Neuron (in vitro differentiated cells): ENCODE data around the gene ASB16.
"Not testable (repeated sequence)": the region's sequence is repeated elsewhere in the genome, so short reads cannot be mapped to it uniquely, and the experiment has no call there.

Experiments
- H2AFZ ChIP-seq: one replicate; pipeline ENCODE4 v1.6.1; 2013; ENCODE audit warnings: low read depth, mild to moderate bottlenecking, inconsistent platforms, low read length, moderate library complexity
- H3K27me3 ChIP-seq: one replicate; pipeline ENCODE4 v1.6.1; 2013; ENCODE audit warnings: low read length; ENCODE audit not compliant: insufficient read depth
- H3K36me3 ChIP-seq: one replicate; pipeline ENCODE4 v1.6.1; 2013; ENCODE audit warnings: low read length; ENCODE audit not compliant: insufficient read depth
- H3K4me1 ChIP-seq: one replicate; pipeline ENCODE4 v1.6.1; 2013; ENCODE audit warnings: low read length; ENCODE audit not compliant: insufficient read depth
- H3K4me3 ChIP-seq: 2 replicates; pipeline ENCODE4 v1.5.1; 2013; ENCODE audit warnings: mild to moderate bottlenecking, low read length, moderate library complexity
- H3K9me3 ChIP-seq: one replicate; pipeline ENCODE4 v1.6.1; 2013; ENCODE audit warnings: low read length

The ASB16 gene, protein sequence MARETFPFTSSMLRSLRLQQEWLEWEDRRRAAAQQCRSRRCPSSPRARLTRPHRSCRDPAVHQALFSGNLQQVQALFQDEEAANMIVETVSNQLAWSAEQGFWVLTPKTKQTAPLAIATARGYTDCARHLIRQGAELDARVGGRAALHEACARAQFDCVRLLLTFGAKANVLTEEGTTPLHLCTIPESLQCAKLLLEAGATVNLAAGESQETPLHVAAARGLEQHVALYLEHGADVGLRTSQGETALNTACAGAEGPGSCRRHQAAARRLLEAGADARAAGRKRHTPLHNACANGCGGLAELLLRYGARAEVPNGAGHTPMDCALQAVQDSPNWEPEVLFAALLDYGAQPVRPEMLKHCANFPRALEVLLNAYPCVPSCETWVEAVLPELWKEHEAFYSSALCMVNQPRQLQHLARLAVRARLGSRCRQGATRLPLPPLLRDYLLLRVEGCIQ

GRCh38 chr17:44170499-44171201 lies at the start of gene ASB16:
Gene ASB16 (plus strand): TSS chr17:44170704. CDS start chr17:44170790, 86 bp downstream.
- peaks cover 4% of the 10 kb centered on the region for H3K4me1 ChIP-seq
- no peaks in the 10 kb centered on the region for H3K27me3 ChIP-seq
- peaks cover 2% of the 10 kb centered on the region for H3K36me3 ChIP-seq
- no peak within 1 kb of the TSS for H3K4me3 ChIP-seq
- H2AFZ ChIP-seq = no peak within 1 kb of the TSS
- H3K9me3 ChIP-seq = no peaks in the 10 kb centered on the region

DNA sequence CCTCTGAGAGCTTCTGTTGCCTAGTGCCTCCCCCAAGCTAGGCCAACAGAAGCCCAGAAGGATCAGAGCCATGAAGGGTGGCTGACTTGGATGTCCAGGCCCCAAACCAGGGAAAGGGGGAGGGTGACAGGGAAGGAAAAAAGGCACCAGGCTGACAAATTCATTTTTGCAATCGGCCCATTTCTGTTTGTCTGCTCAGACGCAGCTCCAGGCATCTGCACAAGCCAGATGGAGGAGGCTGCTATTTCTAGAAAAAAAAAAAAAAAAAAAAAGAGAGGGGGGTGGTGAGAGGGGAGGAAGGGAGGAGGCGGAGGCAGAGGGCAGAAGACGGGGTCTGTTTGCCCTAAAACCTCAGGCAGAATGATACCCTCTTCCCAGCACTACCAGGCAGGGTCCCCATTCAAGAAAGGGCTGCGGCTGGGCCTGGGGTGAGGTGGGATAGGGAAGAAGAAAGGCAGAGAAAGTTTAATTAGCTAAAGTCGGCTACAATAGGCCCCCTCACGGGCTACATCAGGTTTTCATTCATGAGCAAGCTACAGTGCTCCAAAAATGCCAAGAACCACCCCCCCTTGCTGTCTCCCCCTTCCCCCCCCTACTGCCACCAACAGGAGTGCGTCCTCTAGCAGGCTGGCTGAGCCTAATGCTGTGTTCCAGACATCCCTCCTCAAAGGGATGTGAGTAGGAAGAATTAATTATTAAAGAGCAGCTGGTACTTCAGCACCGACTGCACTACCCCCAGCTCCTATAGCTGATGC lies 49.5 kb upstream of the ASB16 start:
- H3K36me3 ChIP-seq = peaks cover 12% of the 10 kb centered on the region
- no peak overlapping the region for H3K4me3 ChIP-seq
- peaks cover 28% of the 10 kb centered on the region for H3K4me1 ChIP-seq
- no peaks in the 10 kb centered on the region for H3K9me3 ChIP-seq
- H2AFZ ChIP-seq = no peak overlapping the region
- H3K27me3 ChIP-seq = no peaks in the 10 kb centered on the region

GRCh38 chr17:44121997-44122815 lies 48.3 kb upstream of the ASB16 start:
- Histone ChIP-seq H3K4me3 (peak overlapping the region; percentile 83), H2AFZ (no peak overlapping the region), H3K36me3 (peaks cover 2% of the 10 kb centered on the region), H3K27me3 (no peaks in the 10 kb centered on the region), H3K9me3 (no peaks in the 10 kb centered on the region), H3K4me1 (peaks cover 28% of the 10 kb centered on the region)

GRCh38 chr17:44122816-44123355 lies 47.6 kb upstream of the ASB16 start:
- peaks cover 28% of the 10 kb centered on the region for H3K4me1 ChIP-seq
- no peaks in the 10 kb centered on the region for H3K27me3 ChIP-seq
- H3K4me3 ChIP-seq = peak overlapping the region; percentile 83

DNA sequence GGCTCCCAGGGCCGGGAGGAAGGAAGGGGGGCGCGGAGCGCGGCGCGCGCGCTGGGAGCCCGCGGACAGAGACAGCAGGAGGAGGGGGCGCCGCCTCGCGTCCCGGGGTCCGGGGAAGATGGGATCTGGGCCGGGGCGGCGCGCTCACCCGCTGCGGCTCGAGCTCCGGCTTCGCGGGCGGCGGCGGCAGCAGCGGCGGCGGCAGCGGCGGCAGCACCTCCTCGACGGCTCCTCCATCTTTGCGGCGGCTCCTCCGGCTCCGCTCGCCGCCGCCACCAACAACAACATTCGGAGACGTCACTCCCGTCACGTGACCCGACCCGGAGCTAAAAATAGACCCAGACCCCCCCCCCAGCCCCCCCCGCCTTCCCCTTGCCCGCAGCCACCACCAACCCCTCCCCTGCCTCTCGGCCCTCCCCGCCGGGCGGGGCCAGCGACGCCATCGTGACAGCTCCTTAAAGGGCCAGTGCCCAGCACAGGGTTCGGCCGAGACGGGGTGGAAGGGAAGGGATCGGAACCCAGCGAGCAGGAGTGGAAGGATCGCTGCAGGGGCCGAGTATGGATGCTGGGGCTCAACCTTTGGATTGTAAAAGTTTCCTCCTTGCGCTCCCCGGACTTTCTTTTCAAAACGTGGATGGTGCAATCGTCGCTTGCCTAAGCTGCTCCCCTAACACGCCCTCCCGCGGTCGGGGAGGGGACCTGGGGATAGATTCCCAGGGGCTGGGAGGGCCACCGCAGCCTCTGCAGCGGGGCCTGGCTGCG lies 47.0 kb upstream of the ASB16 start, which contains the start of gene HDAC5:
TSS of gene HDAC5 (minus strand) at position 286 of the 762 bp plus-strand sequence. CDS start 6,126 bp downstream, outside the sequence.
- H3K4me1 ChIP-seq = peaks cover 28% of the 10 kb centered on the region
- H2AFZ ChIP-seq = peak within 1 kb of the TSS; percentile 45
- H3K27me3 ChIP-seq = no peaks in the 10 kb centered on the region
- peak within 1 kb of the TSS; percentile 83 for H3K4me3 ChIP-seq
- no peaks in the 10 kb centered on the region for H3K36me3 ChIP-seq
- no peaks in the 10 kb centered on the region for H3K9me3 ChIP-seq

More at GRCh38 chr17:44122816-44123355, 47.6 kb upstream of the ASB16 start:
- Histone ChIP-seq H2AFZ (peak overlapping the region; percentile 23), H3K9me3 (no peaks in the 10 kb centered on the region), H3K36me3 (no peaks in the 10 kb centered on the region)

GRCh38 chr17:44124118-44124438 lies 46.4 kb upstream of the ASB16 start:
- H3K9me3 ChIP-seq = no peaks in the 10 kb centered on the region
- no peaks in the 10 kb centered on the region for H3K27me3 ChIP-seq

GRCh38 chr17:44128383-44128782 lies 42.1 kb upstream of the ASB16 start:
- H3K4me3 ChIP-seq = no peak overlapping the region
- no peaks in the 10 kb centered on the region for H3K9me3 ChIP-seq
- H3K36me3 ChIP-seq = no peaks in the 10 kb centered on the region
- H2AFZ ChIP-seq = no peak overlapping the region
- peaks cover 6% of the 10 kb centered on the region for H3K4me1 ChIP-seq
- H3K27me3 ChIP-seq = no peaks in the 10 kb centered on the region

More at GRCh38 chr17:44124118-44124438, 46.4 kb upstream of the ASB16 start:
- Histone ChIP-seq H2AFZ (peak overlapping the region; percentile 45), H3K4me1 (peaks cover 28% of the 10 kb centered on the region), H3K4me3 (peak overlapping the region; percentile 83), H3K36me3 (no peaks in the 10 kb centered on the region)

GRCh38 chr17:44130693-44131349 lies 39.7 kb upstream of the ASB16 start:
- H2AFZ ChIP-seq = no peak overlapping the region
- peaks cover 2% of the 10 kb centered on the region for H3K4me1 ChIP-seq
- H3K27me3 ChIP-seq = no peaks in the 10 kb centered on the region
- H3K36me3 ChIP-seq = no peaks in the 10 kb centered on the region
- H3K9me3 ChIP-seq = no peaks in the 10 kb centered on the region
- H3K4me3 ChIP-seq = no peak overlapping the region

GRCh38 chr17:44131372-44131771 lies 39.1 kb upstream of the ASB16 start:
- not testable (repeated sequence) for H3K4me3 ChIP-seq, H2AFZ ChIP-seq, H3K9me3 ChIP-seq, H3K36me3 ChIP-seq, H3K27me3 ChIP-seq, H3K4me1 ChIP-seq

- H3K9me3 ChIP-seq = no peaks in the 10 kb centered on the region
- no peak overlapping the region for H3K4me3 ChIP-seq
- H3K4me1 ChIP-seq = peaks cover 2% of the 10 kb centered on the region
- H2AFZ ChIP-seq = no peak overlapping the region
- no peaks in the 10 kb centered on the region for H3K27me3 ChIP-seq
- H3K36me3 ChIP-seq = no peaks in the 10 kb centered on the region
These were observed 38.2 kb upstream of the ASB16 start for GRCh38 chr17:44132275-44132821.

- H2AFZ ChIP-seq = no peak overlapping the region
- H3K27me3 ChIP-seq = no peaks in the 10 kb centered on the region
- peaks cover 14% of the 10 kb centered on the region for H3K4me1 ChIP-seq
- H3K4me3 ChIP-seq = no peak overlapping the region
- H3K36me3 ChIP-seq = no peaks in the 10 kb centered on the region
- H3K9me3 ChIP-seq = no peaks in the 10 kb centered on the region
These were observed 36.5 kb upstream of the ASB16 start for GRCh38 chr17:44133918-44134476.
